Esophagus squamous epithelium (tissue), 5 donors: ENCODE measurements around the gene C1orf141. TPM values are rescaled to one million over a fixed set of nuclear protein-coding genes. Genes with fewer than 3 reads are reported as not detected.

ENCODE experiments used
- DNase-seq: peaks from one replicate; lab custom pipeline; 2025; lab: John Stamatoyannopoulos, UW
- H3K27ac ChIP-seq, 4 donors: fragments of 200-600 bp; sonication (generic); one replicate each; pipeline ENCODE4 v1.5.1; 2016 to 2019; ENCODE audit warnings: mild to moderate bottlenecking in 1 of 4
- H3K27me3 ChIP-seq, 4 donors: fragments of 200-600 bp; sonication (generic); 1 replicate in 3 of 4; 2 replicates in 1 of 4; pipeline versions ENCODE4 v1.5.1 to v1.6.0; 2017 to 2021; ENCODE audit warnings: antibody characterized with exemption in 1 of 4
- H3K36me3 ChIP-seq, 3 donors: fragments of 200-600 bp; sonication (generic); one replicate each; pipeline ENCODE4 v1.5.1; 2016 to 2019
- H3K4me1 ChIP-seq, 3 donors: fragments of 200-600 bp; sonication (generic); one replicate each; pipeline ENCODE4 v1.5.1; 2017 to 2019
- H3K4me3 ChIP-seq, 4 donors: fragments of 200-600 bp; sonication (generic); 1 replicate in 3 of 4; 2 replicates in 1 of 4; pipeline ENCODE4 v1.5.1; 2016 to 2019; ENCODE audit warnings: mild to moderate bottlenecking in 2 of 4, moderate library complexity in 1 of 4
- H3K9me3 ChIP-seq, 3 donors: fragments of 200-600 bp; sonication (generic); one replicate each; pipeline ENCODE4 v1.5.1; 2016 to 2019
- POLR2A ChIP-seq, 4 donors: fragments of 450-650 bp; IDR thresholded peaks; one replicate each; pipeline ENCODE4 v1.6.1; 2017; ENCODE audit warnings: antibody characterized with exemption in 4 of 4, mild to moderate bottlenecking in 4 of 4, moderate library complexity in 3 of 4
- WGBS, 2 donors: methylation state at CpG; one replicate each; pipeline ENCODE4 v1.1.5; 2018; 5-methylcytosine and 5-hydroxymethylcytosine counted together
- intact Hi-C: fragments of 100-400 bp; cut with DNase I; formaldehyde crosslinking; loops from one replicate; pipeline ENCODE4 v1.15.0; 2022
- total RNA-seq, 4 donors: library from RNA; depleted of rRNA; stranded (reverse); fragments of >200 nt; gene quantifications; one replicate each; pipeline ENCODE4 v1.1.0, GENCODE V29; 2016
- TF ChIP-seq, protein P1 (sequence below), 6 experiments: fragments of 450-650 bp in 4 of 6; fragments of 200-600 bp in 2 of 6; sonication (generic) in 2 of 6; IDR thresholded peaks; one replicate each; pipeline ENCODE4 v1.5.1; 2016 to 2019; ENCODE audit warnings: antibody characterized with exemption in 6 of 6, mild to moderate bottlenecking in 4 of 6, moderate library complexity in 4 of 6
- donor health status: DM: yes; HTN: yes; CAD: no.

C1orf141 gene
- total RNA-seq, 4 donors from 2014 or later = not detected

DNA sequence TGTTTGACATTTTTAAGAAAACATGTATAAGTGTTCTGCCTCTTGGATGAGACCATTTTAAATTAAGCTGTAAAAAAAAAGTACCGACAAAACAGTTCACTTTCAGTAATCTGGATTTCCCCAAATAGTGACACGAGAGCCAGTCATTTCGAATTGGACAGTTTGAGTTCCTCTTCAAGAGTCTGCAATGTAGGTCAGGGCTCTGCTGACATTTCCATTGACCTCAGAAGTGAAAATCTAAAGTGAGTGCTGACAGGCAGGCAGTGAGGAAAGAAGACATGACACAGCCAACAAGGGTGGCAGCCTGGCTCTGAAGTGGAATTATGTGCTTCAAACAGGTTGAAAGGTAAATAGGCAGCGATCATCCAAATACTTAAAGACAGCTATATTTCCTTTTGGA lies 31.4 kb upstream of the C1orf141 start, which contains the start of gene IL23R:
TSS of gene IL23R (plus strand) at position 259 of the 400 bp plus-strand sequence. CDS start 1,667 bp downstream, outside the sequence.
- no peak within 1 kb of the TSS for H3K4me3 ChIP-seq
- H3K4me1 ChIP-seq = peaks cover 0 to 6% (median 0%) of the 10 kb centered on the region in 3 donors
- intact Hi-C loops = no loop called here
- H3K36me3 ChIP-seq = no peaks in the 10 kb centered on the region
- H3K27ac ChIP-seq = no peak within 1 kb of the TSS
- no peaks in the 10 kb centered on the region for H3K27me3 ChIP-seq
- H3K9me3 ChIP-seq = no peaks in the 10 kb centered on the region
- WGBS, 2 donors = 62 to 63% methylated on average over 4 of the region's 4 CpGs
- no peak for DNase-seq
- TF ChIP-seq, protein P1, sequence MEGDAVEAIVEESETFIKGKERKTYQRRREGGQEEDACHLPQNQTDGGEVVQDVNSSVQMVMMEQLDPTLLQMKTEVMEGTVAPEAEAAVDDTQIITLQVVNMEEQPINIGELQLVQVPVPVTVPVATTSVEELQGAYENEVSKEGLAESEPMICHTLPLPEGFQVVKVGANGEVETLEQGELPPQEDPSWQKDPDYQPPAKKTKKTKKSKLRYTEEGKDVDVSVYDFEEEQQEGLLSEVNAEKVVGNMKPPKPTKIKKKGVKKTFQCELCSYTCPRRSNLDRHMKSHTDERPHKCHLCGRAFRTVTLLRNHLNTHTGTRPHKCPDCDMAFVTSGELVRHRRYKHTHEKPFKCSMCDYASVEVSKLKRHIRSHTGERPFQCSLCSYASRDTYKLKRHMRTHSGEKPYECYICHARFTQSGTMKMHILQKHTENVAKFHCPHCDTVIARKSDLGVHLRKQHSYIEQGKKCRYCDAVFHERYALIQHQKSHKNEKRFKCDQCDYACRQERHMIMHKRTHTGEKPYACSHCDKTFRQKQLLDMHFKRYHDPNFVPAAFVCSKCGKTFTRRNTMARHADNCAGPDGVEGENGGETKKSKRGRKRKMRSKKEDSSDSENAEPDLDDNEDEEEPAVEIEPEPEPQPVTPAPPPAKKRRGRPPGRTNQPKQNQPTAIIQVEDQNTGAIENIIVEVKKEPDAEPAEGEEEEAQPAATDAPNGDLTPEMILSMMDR (IDR thresholded peaks at IDR 0.05) = no peak
- no peak for TF ChIP-seq POLR2A (IDR thresholded peaks at IDR 0.05)

DNA sequence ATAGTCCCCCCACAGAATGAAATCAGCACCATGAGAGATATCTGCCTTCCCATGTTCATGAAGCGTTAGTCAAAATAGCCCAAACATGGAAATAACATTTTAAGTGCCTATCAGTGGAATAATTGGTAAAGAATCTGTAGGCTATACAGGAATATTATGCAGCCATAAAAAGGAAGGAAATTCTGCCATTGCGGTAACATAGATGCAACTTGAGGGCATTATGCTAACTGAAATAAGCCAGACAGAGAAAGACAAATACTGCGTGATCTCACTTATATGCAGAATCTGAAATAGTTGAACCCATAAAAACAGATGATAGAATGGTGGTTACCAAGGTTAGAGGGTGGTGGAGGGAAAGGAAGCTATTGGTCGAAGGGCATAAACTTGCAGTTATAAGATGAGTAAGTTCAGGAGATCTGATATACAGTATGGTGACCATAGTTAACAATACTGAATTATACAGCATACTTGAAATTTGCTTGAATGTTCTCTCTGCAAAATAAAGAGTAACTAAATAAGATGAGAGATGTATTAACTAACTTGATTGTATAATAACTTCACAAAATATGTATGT lies 30.8 kb upstream of the C1orf141 start:
- Histone ChIP-seq H3K36me3 (no peaks in the 10 kb centered on the region), H3K4me1 (peaks cover 0 to 6% (median 0%) of the 10 kb centered on the region in 3 donors), H3K9me3 (no peaks in the 10 kb centered on the region), H3K27me3 (no peaks in the 10 kb centered on the region), H3K4me3 (no peak overlapping the region), H3K27ac (no peak overlapping the region)
- intact Hi-C loops = no loop called here
- 85 to 94% methylated on average over 4 of the region's 4 CpGs for WGBS, 2 donors
- DNase-seq = no peak
- no peak for TF ChIP-seq POLR2A (IDR thresholded peaks at IDR 0.05)
- TF ChIP-seq, protein P1 (IDR thresholded peaks at IDR 0.05) = no peak

DNA sequence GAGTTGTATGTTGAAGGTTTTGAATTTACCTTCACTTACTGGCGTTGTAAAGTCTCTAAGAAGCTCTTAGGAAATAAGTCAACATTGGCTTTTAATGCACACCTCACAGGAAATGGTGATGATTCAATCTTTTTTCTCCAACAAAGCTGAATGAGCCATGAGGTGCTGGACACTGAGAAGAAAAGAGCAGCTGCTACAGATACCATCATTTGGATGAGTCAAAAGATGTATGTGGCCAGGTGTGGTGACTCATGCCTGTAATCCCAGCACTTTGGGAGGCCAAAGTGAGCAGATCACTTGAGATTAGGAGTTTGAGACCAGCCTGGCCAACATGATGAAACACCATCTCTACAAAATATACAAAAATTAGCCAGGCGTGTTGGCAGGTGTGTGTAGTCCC lies 28.2 kb upstream of the C1orf141 start:
- no peaks in the 10 kb centered on the region for H3K36me3 ChIP-seq
- H3K9me3 ChIP-seq = no peaks in the 10 kb centered on the region
- H3K4me1 ChIP-seq = no peaks in the 10 kb centered on the region
- no peak for DNase-seq
- TF ChIP-seq POLR2A (IDR thresholded peaks at IDR 0.05) = no peak
- TF ChIP-seq, protein P1 (IDR thresholded peaks at IDR 0.05) = no peak
- whole genome bisulfite sequencing, 2 donors = 25 to 45% methylated on average over 2 of the region's 2 CpGs
- intact Hi-C loops = no loop called here
- no peak overlapping the region for H3K4me3 ChIP-seq
- no peaks in the 10 kb centered on the region for H3K27me3 ChIP-seq
- H3K27ac ChIP-seq = no peak overlapping the region

DNA sequence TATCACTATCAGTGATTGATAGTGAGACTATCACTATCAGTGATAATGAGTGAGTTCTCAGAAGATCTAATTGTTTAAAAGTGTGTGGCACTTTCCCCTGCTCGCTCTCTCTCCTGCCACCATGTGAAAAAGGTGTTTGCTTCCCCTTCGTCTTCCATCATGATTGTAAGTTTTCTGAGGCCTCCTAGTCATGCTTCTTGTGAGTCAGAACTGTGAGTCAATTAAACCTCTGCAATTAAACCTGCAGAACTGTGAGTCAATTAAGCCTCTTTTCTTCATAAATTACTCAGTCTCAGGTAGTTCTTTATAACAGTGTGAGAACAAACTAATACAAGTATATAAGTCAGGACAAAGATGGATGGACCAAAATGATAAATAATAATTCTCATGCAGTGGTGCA lies 24.5 kb upstream of the C1orf141 start:
- no peak overlapping the region for H3K27ac ChIP-seq
- no peak overlapping the region for H3K4me3 ChIP-seq
- no peak for DNase-seq
- no peaks in the 10 kb centered on the region for H3K36me3 ChIP-seq
- 38 to 40% methylated on average over 2 of the region's 2 CpGs for WGBS, 2 donors
- H3K27me3 ChIP-seq = peaks cover 0 to 14% (median 0%) of the 10 kb centered on the region in 4 donors
- intact Hi-C loops = no loop called here
- TF ChIP-seq, protein P1 (IDR thresholded peaks at IDR 0.05) = no peak
- no peak for TF ChIP-seq POLR2A (IDR thresholded peaks at IDR 0.05)
- no peaks in the 10 kb centered on the region for H3K9me3 ChIP-seq
- no peaks in the 10 kb centered on the region for H3K4me1 ChIP-seq

DNA sequence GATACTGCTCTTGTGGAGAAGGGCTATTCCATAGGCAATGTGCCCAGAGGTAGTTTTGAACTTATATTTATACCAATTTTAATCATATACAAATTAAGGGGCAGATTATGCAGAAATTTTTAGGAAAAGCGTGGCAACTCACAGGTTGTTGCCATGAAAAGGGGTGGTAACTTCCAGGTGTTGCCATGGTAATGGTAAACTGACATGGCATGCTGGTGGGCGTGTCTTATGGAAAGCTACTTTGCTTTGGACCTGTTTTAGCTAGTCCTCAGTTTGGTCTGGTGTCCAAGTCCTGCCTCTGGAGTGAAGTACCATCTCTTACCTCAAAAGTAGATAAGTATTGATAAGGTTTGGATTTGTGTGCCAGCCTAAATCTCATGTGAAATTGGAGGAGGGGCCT lies 23.6 kb upstream of the C1orf141 start:
- no peak overlapping the region for H3K4me3 ChIP-seq
- DNase-seq = no peak
- H3K9me3 ChIP-seq = no peaks in the 10 kb centered on the region
- peaks cover 0 to 18% (median 0%) of the 10 kb centered on the region in 4 donors for H3K27me3 ChIP-seq
- H3K36me3 ChIP-seq = no peaks in the 10 kb centered on the region
- 42 to 47% methylated on average over 2 of the region's 2 CpGs for WGBS, 2 donors
- no peak overlapping the region for H3K27ac ChIP-seq
- intact Hi-C loops = no loop called here
- TF ChIP-seq, protein P1 (IDR thresholded peaks at IDR 0.05) = no peak
- TF ChIP-seq POLR2A (IDR thresholded peaks at IDR 0.05) = no peak
- no peaks in the 10 kb centered on the region for H3K4me1 ChIP-seq
